Measurements from ENCODE around the gene ZBP1.

ZBP1 gene

DNA sequence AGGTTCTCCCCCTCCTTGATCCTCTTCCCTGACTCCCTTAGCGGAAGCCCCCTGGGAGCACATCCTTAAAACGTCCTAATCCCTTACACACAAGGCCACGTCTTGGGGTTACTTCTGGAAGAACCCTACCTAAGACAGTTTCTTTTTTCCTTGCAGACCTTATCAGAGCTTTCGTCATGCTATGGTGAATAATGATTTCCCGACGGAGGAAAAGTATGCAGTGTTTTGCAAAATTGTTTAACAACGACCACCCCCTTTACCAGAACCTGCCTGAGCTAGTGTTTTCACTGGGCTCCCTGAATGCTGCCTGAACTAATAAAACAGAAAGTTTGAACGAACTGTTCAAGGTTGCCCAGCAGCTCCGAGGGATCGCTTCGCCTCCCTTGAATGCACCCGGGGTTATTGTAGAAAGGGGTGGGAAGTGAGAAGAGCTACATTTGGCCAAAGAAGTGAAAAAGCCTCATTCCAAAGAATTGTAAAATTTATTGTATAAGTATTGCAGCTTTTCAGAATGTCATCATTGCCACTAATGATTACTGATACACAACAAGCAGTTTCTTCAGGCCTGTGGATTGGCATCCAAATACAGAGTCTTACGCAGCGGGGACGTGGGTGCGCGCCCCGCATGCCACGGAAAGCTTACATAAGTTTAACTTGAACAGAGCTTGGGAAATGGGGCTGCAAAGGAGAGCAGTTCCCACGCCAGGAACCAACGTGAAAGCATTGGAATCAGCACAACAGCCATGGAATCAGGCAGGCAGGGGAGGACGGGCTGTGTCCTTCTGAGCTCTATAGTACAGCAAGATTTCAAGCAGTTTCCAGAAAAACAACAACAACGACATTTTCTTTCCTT lies 27.9 kb upstream of the ZBP1 start:
- TF ChIP-seq CTCF (IDR thresholded peaks at IDR 0.05) = no peak

GRCh38 chr20:57647006-57647932 lies 27.0 kb upstream of the ZBP1 start:
- no peak for TF ChIP-seq CTCF (IDR thresholded peaks at IDR 0.05)

GRCh38 chr20:57638895-57639236 lies 18.6 kb upstream of the ZBP1 start:
- no peak for TF ChIP-seq CTCF (IDR thresholded peaks at IDR 0.05)

DNA sequence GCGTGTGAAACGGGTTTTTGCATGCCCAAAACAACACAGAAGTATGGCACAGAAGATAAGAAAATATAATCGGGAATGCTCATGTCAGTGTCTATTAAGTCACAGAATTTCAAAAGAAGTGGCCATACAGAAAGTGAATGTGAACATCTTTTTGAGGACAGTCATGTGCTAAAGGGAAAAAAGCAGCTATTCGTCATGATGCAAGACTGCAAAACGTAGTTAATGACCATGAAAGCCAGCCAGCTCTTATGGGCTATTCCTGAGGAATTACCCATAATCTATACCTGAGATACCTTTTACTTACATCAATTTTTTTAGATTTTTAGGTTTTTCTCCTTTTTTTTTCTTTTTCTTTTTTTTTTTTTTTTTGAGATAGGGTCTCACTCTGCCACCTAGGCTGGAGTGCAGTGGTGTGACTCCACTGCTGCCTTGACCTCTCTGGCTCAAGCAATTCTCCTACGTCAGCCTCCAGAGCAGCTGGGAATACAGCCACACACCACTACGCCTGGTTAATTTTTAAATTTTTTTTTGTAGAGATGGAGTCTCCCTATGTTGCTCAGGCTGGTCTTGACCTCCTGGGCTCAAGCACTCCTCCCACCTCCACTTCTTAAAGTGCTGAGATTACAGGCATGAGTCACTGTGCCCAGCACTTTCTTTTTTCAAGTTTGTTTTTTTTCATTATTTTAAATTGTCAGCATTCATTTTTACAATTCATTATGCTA lies 18.1 kb upstream of the ZBP1 start:
- TF ChIP-seq CTCF (IDR thresholded peaks at IDR 0.05) = no peak

DNA sequence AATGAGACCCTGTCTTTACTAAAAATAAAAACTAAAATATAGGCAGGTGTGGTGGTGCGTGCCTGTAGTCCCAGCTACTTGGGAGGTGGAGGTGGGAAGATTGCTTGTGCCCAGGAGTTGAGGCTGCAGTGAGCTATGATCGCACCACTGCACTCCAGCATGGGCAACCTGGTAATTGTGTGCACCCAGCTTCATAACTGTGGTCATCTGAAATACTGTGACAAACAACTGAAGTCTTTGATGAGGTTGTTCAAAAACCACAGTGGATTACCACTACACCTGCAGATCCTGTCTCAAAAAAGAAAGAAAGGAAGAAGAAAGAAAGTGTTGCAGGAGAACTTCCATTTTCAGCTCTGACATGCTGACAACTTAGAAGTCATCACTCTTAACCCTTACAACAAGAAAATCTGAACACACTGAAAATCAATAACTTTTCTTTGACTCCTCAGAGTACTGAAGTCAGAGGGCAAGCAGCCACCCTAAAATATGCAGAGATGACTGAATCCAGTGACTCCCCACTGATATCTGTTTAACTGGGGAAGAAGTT lies 13.8 kb upstream of the ZBP1 start:
- TF ChIP-seq CTCF (IDR thresholded peaks at IDR 0.05) = no peak

DNA sequence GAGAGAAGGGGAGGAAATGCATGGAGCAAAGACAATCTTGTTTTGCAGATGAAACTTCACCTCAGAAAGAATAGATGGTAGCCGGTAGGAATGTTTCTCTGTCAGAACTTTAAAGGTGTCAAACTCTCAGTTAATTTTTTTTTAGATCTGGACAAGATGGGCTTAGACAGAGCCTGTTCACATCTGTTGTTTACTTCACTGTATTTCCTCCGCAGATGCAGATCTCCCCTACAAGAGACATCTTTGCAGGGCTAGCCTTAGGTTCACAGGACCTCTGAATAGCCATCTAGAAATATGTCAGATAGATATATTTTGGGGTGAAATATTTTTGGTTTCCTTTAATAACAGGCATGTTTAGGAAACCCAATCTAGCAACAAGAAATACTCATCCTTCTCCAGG lies 12.1 kb upstream of the ZBP1 start:
- TF ChIP-seq CTCF (IDR thresholded peaks at IDR 0.05) = no peak

DNA sequence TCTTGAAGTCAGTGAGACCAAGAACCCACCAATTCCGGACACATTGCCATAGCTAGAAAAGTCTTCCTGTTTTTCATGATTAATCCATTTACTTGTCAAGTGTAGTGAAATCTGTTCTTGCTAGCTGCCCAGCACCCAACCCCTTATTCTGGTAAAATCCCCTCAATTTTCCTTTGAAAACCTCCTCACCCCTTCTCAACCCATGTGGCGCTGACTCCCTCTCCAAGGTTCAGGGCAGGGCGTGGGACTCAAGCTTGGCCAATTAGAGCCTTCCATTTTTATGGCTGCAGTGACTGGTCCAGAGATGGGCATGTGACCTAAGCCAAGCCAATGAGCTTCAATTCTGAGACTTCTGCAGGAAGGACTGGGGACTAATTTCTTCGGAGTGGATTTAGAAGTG lies 9.8 kb upstream of the ZBP1 start:
- TF ChIP-seq CTCF (IDR thresholded peaks at IDR 0.05) = no peak

Measured in LNCAP (cell line).